SJSA1 (cell line): ENCODE results near the gene BRWD1. TPM values are rescaled to one million over a fixed set of nuclear protein-coding genes. Genes with fewer than 3 reads are reported as not detected.
"Not testable (repeated sequence)": the region's sequence is repeated elsewhere in the genome, so short reads cannot be mapped to it uniquely, and the experiment has no call there.

Experiments
- DNase-seq, 2 experiments: peaks; one replicate each; pipeline ENCODE4 v3.0.0-alpha.2; 2015 to 2020; ENCODE audit warnings: low spot score in 2 of 2, low read depth in 1 of 2
- H3K27ac ChIP-seq: fragments of 250-450 bp; sonication (Bioruptor Pico); 2 replicates; pipeline ENCODE4 v1.5.1; 2020; ENCODE audit warnings: mild to moderate bottlenecking, moderate library complexity
- H3K27me3 ChIP-seq: fragments of 250-450 bp; sonication (Bioruptor Pico); replicated peaks from 2 replicates; pipeline ENCODE4 v1.5.1; 2020; ENCODE audit warnings: mild to moderate bottlenecking, moderate library complexity
- H3K36me3 ChIP-seq: fragments of 250-450 bp; sonication (Bioruptor Pico); 2 replicates; pipeline ENCODE4 v1.5.1; 2020; ENCODE audit warnings: mild to moderate bottlenecking
- H3K4me1 ChIP-seq: fragments of 250-450 bp; sonication (Bioruptor Pico); replicated peaks from 2 replicates; pipeline ENCODE4 v1.6.1; 2021; ENCODE audit warnings: mild to moderate bottlenecking
- H3K4me3 ChIP-seq: fragments of 250-450 bp; sonication (Bioruptor Pico); 2 replicates; pipeline ENCODE4 v1.5.1; 2020; ENCODE audit warnings: mild to moderate bottlenecking
- H3K9me3 ChIP-seq: fragments of 250-450 bp; sonication (Bioruptor Pico); replicated peaks from 2 replicates; pipeline ENCODE4 v1.5.1; 2020; ENCODE audit warnings: mild to moderate bottlenecking
- total RNA-seq: library from RNA; depleted of rRNA; stranded (reverse); fragments of >200 nt; shearing (Covaris generic); gene quantifications from 2 replicates; pipeline ENCODE4 v1.2.3, GENCODE V29; 2014

The BRWD1 gene
- total RNA-seq, 1 experiment from 2014 or later = 30.3 TPM

GRCh38 chr21:39288987-39289386 lies 24.4 kb downstream of the BRWD1 start:
- no peak overlapping the region for H3K4me3 ChIP-seq
- peaks cover 50% of the 10 kb centered on the region for H3K36me3 ChIP-seq
- no peak for DNase-seq
- H3K27me3 ChIP-seq = no peaks in the 10 kb centered on the region
- H3K27ac ChIP-seq = no peak overlapping the region
- H3K9me3 ChIP-seq = no peaks in the 10 kb centered on the region
- H3K4me1 ChIP-seq = no peaks in the 10 kb centered on the region

DNA sequence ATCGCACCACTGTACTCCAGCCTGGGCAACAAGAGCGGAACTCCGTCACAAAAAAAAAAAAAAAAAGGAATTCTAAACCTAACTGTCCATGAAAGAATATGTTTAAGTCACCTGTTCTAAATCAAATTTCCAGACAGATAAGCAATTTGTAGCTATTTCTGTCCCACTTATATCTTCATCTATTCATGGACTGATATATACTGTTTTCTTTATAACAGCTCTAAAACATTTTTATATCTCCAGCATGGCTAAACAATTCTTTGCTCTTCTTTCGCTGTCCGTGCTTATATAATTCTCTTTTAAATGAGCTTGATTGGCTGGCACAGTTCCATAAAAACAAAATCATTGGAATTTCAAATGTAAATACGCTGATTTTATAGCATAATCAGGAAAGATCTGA lies 30.5 kb downstream of the BRWD1 start:
- Histone ChIP-seq H3K9me3 (no peaks in the 10 kb centered on the region), H3K27me3 (no peaks in the 10 kb centered on the region), H3K4me3 (no peak overlapping the region), H3K4me1 (no peaks in the 10 kb centered on the region), H3K27ac (no peak overlapping the region), H3K36me3 (peaks cover 23% of the 10 kb centered on the region)
- no peak for DNase-seq

DNA sequence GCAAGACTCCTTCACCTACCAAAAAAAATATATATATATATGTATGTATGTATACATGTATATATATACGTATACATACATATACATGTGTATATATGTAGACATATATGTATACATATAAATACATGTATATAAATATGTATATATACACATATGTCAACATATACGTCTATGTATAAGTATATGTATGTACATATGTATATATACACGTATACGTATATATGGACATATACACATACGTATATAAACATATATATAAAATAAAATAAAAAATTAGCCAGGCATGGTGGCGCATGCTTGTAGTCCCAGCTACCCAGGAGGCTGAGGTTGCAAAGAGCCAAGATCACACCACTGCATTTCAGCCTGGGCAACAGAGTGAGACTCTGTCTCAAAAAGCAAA lies 31.6 kb downstream of the BRWD1 start:
- Histone ChIP-seq H3K9me3 (no peaks in the 10 kb centered on the region), H3K4me3 (no peak overlapping the region), H3K4me1 (no peaks in the 10 kb centered on the region), H3K27me3 (no peaks in the 10 kb centered on the region), H3K27ac (no peak overlapping the region), H3K36me3 (peaks cover 22% of the 10 kb centered on the region)
- DNase-seq = no peak

GRCh38 chr21:39281207-39281606 lies 32.2 kb downstream of the BRWD1 start:
- H3K4me3 ChIP-seq = no peak overlapping the region
- peaks cover 25% of the 10 kb centered on the region for H3K36me3 ChIP-seq
- no peak for DNase-seq
- H3K9me3 ChIP-seq = no peaks in the 10 kb centered on the region
- no peaks in the 10 kb centered on the region for H3K4me1 ChIP-seq
- H3K27me3 ChIP-seq = no peaks in the 10 kb centered on the region
- H3K27ac ChIP-seq = no peak overlapping the region

DNA sequence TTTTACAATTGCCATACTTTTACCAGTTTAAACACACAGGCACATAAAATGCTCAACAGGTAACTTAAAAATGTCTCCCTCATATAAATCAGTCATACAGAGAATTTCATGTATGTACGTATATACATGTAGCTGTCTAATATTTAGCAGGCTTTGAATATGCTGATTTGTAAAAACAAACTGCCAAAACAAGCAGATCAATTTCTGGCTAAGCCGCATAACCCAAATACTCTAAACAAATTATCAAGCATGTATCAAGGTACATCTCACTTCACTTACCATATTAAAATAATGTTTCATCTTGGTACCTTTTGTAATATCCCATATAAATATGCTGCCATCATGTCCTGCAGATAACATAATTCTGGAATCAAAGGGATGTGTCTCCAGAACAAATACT lies 43.8 kb downstream of the BRWD1 start:
- DNase-seq = no peak
- H3K36me3 ChIP-seq = peaks cover 48% of the 10 kb centered on the region

GRCh38 chr21:39265603-39266002 lies 47.8 kb downstream of the BRWD1 start:
- H3K9me3 ChIP-seq = no peaks in the 10 kb centered on the region
- H3K27ac ChIP-seq = no peak overlapping the region
- H3K4me3 ChIP-seq = no peak overlapping the region
- DNase-seq = no peak
- peaks cover 64% of the 10 kb centered on the region for H3K36me3 ChIP-seq
- no peaks in the 10 kb centered on the region for H3K4me1 ChIP-seq
- H3K27me3 ChIP-seq = no peaks in the 10 kb centered on the region

More for the DNA sequence above, 43.8 kb downstream of the BRWD1 start:
- Histone ChIP-seq H3K4me3 (no peak overlapping the region), H3K4me1 (no peaks in the 10 kb centered on the region), H3K27ac (no peak overlapping the region), H3K27me3 (no peaks in the 10 kb centered on the region), H3K9me3 (no peaks in the 10 kb centered on the region)

DNA sequence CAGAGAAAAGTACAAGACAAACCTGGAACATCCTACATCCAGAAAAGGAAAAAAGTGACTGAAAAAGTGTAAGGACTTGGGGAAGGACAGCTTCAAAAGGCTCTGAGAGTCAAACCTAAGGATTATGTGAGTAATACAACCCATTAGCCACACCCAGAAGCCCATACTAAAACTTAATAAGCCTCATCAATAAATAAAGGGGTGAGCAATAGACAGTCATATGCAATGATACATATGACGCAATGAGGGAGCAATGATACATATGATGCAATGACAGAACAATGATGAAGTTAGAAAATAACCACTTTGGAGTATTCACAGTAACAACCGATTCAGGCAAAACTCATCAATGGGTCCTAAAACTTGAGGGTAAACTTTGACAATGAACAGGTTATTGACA lies 50.1 kb downstream of the BRWD1 start:
- Histone ChIP-seq H3K4me3 (no peak overlapping the region), H3K27ac (no peak overlapping the region), H3K9me3 (no peaks in the 10 kb centered on the region), H3K27me3 (no peaks in the 10 kb centered on the region), H3K4me1 (no peaks in the 10 kb centered on the region), H3K36me3 (peaks cover 68% of the 10 kb centered on the region)
- DNase-seq = no peak

- Histone ChIP-seq H3K4me3 (no peak overlapping the region), H3K36me3 (peaks cover 50% of the 10 kb centered on the region), H3K9me3 (no peaks in the 10 kb centered on the region), H3K27ac (no peak overlapping the region), H3K4me1 (no peaks in the 10 kb centered on the region), H3K27me3 (no peaks in the 10 kb centered on the region)
- DNase-seq = no peak
These were observed 55.2 kb downstream of the BRWD1 start for GRCh38 chr21:39258207-39258606.

- H3K36me3 ChIP-seq = peaks cover 37% of the 10 kb centered on the region
- DNase-seq = no peak
- no peak overlapping the region for H3K4me3 ChIP-seq
- no peak overlapping the region for H3K27ac ChIP-seq
- no peaks in the 10 kb centered on the region for H3K27me3 ChIP-seq
- no peaks in the 10 kb centered on the region for H3K9me3 ChIP-seq
- H3K4me1 ChIP-seq = no peaks in the 10 kb centered on the region
These were observed 62.1 kb downstream of the BRWD1 start for GRCh38 chr21:39251326-39251725.

GRCh38 chr21:39238275-39238674 lies 75.2 kb downstream of the BRWD1 start:
- H3K4me3 ChIP-seq = no peak overlapping the region
- no peaks in the 10 kb centered on the region for H3K9me3 ChIP-seq
- no peak for DNase-seq
- H3K27me3 ChIP-seq = no peaks in the 10 kb centered on the region
- no peak overlapping the region for H3K27ac ChIP-seq
- H3K4me1 ChIP-seq = no peaks in the 10 kb centered on the region
- H3K36me3 ChIP-seq = peaks cover 60% of the 10 kb centered on the region

DNA sequence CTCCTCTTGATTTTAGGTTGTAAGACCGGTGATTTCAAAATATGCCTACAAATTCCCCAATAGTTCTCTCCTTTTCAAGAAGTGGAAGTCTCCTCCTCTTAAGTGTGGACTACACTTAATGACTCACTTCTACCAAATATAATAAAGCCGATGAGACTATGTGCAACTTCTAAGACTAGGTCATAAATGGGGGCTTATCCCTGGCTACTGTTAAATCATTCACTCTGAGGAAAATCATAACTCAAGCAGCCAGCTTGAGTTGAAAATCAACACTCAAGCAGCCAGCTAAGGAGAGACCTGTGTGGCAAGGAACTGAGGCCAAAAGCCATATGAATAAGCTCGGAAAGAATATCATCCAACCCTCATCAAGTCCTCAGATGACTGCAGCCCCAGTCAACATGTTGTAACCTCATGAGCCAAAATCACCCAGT lies 80.6 kb downstream of the BRWD1 start:
- no peak for DNase-seq
- Histone ChIP-seq H3K27me3 (no peaks in the 10 kb centered on the region), H3K36me3 (peaks cover 56% of the 10 kb centered on the region), H3K27ac (no peak overlapping the region), H3K4me1 (no peaks in the 10 kb centered on the region), H3K4me3 (no peak overlapping the region), H3K9me3 (no peaks in the 10 kb centered on the region)

DNA sequence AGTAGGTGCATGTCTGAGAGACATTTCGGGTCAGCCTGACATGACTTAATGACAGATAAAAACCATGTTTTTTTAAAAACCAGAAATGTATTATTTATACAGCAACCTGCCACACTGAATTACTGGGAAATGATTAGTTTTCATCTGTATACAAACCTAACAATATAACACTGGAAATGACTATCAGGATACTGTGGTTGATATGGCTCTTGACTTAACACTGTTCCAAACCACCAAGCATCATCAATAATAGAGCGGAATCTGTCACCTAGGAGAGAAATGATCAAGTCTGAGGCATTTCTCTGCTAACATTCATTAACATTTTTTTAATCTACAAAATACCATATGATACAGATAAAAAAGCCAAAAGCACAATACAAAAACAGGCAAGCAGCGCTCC lies 88.5 kb downstream of the BRWD1 start:
- no peaks in the 10 kb centered on the region for H3K4me1 ChIP-seq
- H3K36me3 ChIP-seq = peaks cover 29% of the 10 kb centered on the region
- no peak overlapping the region for H3K27ac ChIP-seq
- H3K4me3 ChIP-seq = no peak overlapping the region
- no peak for DNase-seq
- no peaks in the 10 kb centered on the region for H3K27me3 ChIP-seq
- H3K9me3 ChIP-seq = no peaks in the 10 kb centered on the region

- no peak for DNase-seq
These were observed 91.4 kb downstream of the BRWD1 start for GRCh38 chr21:39221997-39222486.

DNA sequence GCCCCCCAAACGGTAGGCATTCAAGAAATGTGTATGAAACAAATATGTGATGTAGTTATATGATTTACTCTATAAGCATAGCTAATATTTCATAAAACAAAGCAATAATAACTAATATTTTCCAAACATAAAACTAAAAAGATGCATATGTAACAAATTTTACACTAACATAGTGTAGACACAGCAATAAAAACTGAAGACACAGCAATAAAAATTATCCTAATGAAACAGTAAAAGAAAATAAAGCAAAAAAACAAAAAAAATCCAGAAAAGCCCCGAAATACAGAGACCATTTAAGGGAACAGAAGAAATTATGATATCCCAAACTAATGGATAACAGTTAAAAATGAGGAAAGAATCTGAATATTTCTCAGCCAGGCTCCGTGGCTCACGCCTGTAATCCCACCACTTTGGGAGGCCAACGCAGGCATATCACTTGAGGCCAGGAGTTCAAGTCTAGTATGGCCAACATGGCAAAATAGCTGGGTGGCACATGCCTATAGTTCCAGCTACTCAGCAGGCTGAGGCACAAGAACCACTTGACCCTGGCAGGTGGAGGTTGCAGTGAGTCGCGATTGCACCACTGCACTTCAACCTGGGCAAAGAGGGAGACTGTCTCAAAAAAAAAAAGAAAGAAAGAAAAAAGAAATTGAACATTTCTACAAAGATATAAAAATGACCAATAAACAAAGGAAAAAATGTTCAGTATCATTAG lies 92.0 kb downstream of the BRWD1 start:
- H3K36me3 ChIP-seq = peaks cover 24% of the 10 kb centered on the region
- no peaks in the 10 kb centered on the region for H3K9me3 ChIP-seq
- H3K27me3 ChIP-seq = no peaks in the 10 kb centered on the region
- H3K27ac ChIP-seq = no peak overlapping the region
- no peak overlapping the region for H3K4me3 ChIP-seq
- no peak for DNase-seq
- H3K4me1 ChIP-seq = no peaks in the 10 kb centered on the region

More at GRCh38 chr21:39221997-39222486, 91.4 kb downstream of the BRWD1 start:
- no peak overlapping the region for H3K4me3 ChIP-seq
- H3K27me3 ChIP-seq = no peaks in the 10 kb centered on the region
- H3K9me3 ChIP-seq = no peaks in the 10 kb centered on the region
- no peaks in the 10 kb centered on the region for H3K4me1 ChIP-seq
- H3K36me3 ChIP-seq = peaks cover 30% of the 10 kb centered on the region
- H3K27ac ChIP-seq = no peak overlapping the region

GRCh38 chr21:39220875-39221274 lies 92.6 kb downstream of the BRWD1 start:
- H3K4me1 ChIP-seq, H3K4me3 ChIP-seq, H3K27me3 ChIP-seq, DNase-seq, H3K9me3 ChIP-seq, H3K27ac ChIP-seq: not testable (repeated sequence)
- peaks cover 22% of the 10 kb centered on the region for H3K36me3 ChIP-seq
